ENCODE data around the gene QSOX2. TPM values are rescaled to one million over a fixed set of nuclear protein-coding genes. Genes with fewer than 3 reads are reported as not detected.

QSOX2 gene
- total RNA-seq, 1 experiment from 2014 or later: 20.5 TPM

DNA sequence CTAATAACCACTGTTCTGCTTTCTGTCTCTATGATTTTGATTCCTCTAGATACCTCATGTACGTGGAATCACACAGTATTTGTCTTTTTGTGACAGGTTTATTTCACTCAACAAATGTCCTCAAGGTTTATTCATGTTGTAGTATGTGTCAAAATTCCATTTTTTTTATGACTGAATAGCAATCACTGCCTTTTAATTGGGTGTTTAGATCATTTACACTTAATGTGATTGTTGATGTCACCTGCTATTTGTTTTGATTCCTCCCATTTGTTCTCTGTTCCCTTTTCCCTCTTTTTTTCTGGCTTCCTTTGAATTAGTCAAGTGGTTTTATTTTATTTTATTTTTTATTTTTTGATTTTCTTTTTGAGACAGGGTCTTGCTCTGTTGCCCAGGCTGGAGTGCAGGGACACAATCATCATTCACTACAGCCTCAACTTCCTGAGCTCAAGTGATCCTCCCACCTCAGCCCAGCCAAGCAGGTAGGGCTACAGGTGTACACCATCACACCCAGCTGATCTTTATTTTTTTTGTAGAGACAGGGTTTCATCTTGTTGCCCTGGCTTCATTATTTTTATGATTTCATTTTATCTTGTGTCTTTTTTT lies 82.3 kb downstream of the QSOX2 start:
- Mint-ChIP-seq H3K27me3 (ENCODE audit: unreplicated experiment) (peaks cover 30% of the 10 kb centered on the region), H3K36me3 (ENCODE audit: insufficient read depth, unreplicated experiment) (no peaks in the 10 kb centered on the region), H3K4me1 (ENCODE audit: low read depth, unreplicated experiment) (no peaks in the 10 kb centered on the region), H3K4me3 (ENCODE audit: low read depth, unreplicated experiment) (no peak overlapping the region), H3K27ac (ENCODE audit: unreplicated experiment) (no peak overlapping the region), H3K9me3 (ENCODE audit: low read depth, unreplicated experiment) (peaks cover 2% of the 10 kb centered on the region)
- DNase-seq: no peak
- CTCF ChIA-PET: no interaction called here
- no TSS peak for BruUV-seq (replicated peaks)
- no peak for TF ChIP-seq CTCF (IDR thresholded peaks at IDR 0.05; ENCODE audit: unreplicated experiment)
- intact Hi-C loops (cut with micrococcal nuclease; ENCODE audit: unreplicated experiment): no loop called here

DNA sequence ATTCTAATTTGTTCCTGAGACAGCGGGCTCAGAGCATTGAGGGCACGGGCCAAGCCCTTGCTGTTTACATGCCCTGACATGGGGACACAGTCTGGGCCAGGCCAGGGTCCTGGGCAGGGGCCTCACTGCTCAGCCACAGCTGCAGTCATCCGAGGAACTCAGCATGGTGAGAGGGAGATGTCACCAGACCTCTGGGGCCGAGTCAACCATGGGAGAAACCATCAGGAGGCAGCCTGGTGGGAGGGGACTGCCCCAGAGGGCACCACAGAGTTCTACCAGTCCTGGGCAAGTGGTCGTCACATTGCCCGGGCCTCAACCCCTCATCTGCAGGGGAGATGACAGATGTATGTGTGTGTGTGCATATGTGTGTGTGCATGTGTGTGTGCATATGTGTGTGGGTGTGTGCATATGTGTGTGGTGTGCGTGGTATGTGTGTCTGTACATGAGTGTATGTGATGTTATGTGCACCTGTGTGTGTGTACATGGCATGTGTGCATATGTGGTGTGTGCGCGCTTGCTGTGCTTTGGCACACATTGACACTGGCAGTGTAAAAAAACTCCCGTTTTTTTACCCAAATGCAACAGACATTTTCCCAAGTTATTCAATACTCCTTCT lies 84.5 kb downstream of the QSOX2 start:
- Mint-ChIP-seq H3K36me3 (ENCODE audit: insufficient read depth, unreplicated experiment) (no peaks in the 10 kb centered on the region), H3K4me3 (ENCODE audit: low read depth, unreplicated experiment) (no peak overlapping the region), H3K27me3 (ENCODE audit: unreplicated experiment) (peaks cover 25% of the 10 kb centered on the region), H3K9me3 (ENCODE audit: low read depth, unreplicated experiment) (peaks cover 2% of the 10 kb centered on the region), H3K27ac (ENCODE audit: unreplicated experiment) (no peak overlapping the region), H3K4me1 (ENCODE audit: low read depth, unreplicated experiment) (no peaks in the 10 kb centered on the region)
- no TSS peak for BruUV-seq (replicated peaks)
- DNase-seq: no peak
- CTCF ChIA-PET: no interaction called here
- no peak for TF ChIP-seq CTCF (IDR thresholded peaks at IDR 0.05; ENCODE audit: unreplicated experiment)
- intact Hi-C loops (cut with micrococcal nuclease; ENCODE audit: unreplicated experiment): no loop called here

GRCh38 chr9:136160381-136160841 lies 85.2 kb downstream of the QSOX2 start:
- BruUV-seq (replicated peaks): no TSS peak
- intact Hi-C loops (cut with micrococcal nuclease; ENCODE audit: unreplicated experiment): no loop called here
- CTCF ChIA-PET: no interaction called here
- Mint-ChIP-seq H3K4me3 (ENCODE audit: low read depth, unreplicated experiment) (no peak overlapping the region), H3K4me1 (ENCODE audit: low read depth, unreplicated experiment) (no peaks in the 10 kb centered on the region), H3K9me3 (ENCODE audit: low read depth, unreplicated experiment) (peaks cover 2% of the 10 kb centered on the region), H3K36me3 (ENCODE audit: insufficient read depth, unreplicated experiment) (no peaks in the 10 kb centered on the region), H3K27ac (ENCODE audit: unreplicated experiment) (no peak overlapping the region), H3K27me3 (ENCODE audit: unreplicated experiment) (peaks cover 32% of the 10 kb centered on the region)
- no peak for TF ChIP-seq CTCF (IDR thresholded peaks at IDR 0.05; ENCODE audit: unreplicated experiment)
- DNase-seq: no peak

- H3K9me3 Mint-ChIP-seq (ENCODE audit: low read depth, unreplicated experiment): peaks cover 2% of the 10 kb centered on the region
- CTCF ChIA-PET: no interaction called here
- no peaks in the 10 kb centered on the region for H3K36me3 Mint-ChIP-seq (ENCODE audit: insufficient read depth, unreplicated experiment)
- no peaks in the 10 kb centered on the region for H3K4me1 Mint-ChIP-seq (ENCODE audit: low read depth, unreplicated experiment)
- BruUV-seq (replicated peaks): no TSS peak
- peaks cover 37% of the 10 kb centered on the region for H3K27me3 Mint-ChIP-seq (ENCODE audit: unreplicated experiment)
- intact Hi-C loops (cut with micrococcal nuclease; ENCODE audit: unreplicated experiment): no loop called here
- no peak overlapping the region for H3K27ac Mint-ChIP-seq (ENCODE audit: unreplicated experiment)
- H3K4me3 Mint-ChIP-seq (ENCODE audit: low read depth, unreplicated experiment): no peak overlapping the region
- no peak for DNase-seq
- TF ChIP-seq CTCF (IDR thresholded peaks at IDR 0.05; ENCODE audit: unreplicated experiment): no peak
These were observed 85.8 kb downstream of the QSOX2 start for GRCh38 chr9:136159851-136160250.

Measured in Calu3 (cell line).